HCT116 (cell line): Measurements from ENCODE around the gene TRIM67. TPM values are rescaled to one million over a fixed set of nuclear protein-coding genes. Genes with fewer than 3 reads are reported as not detected.
A peak's percentile ranks its signal among the peaks of the same experiment; 100 is the strongest.

ENCODE experiments used
- ATAC-seq: fragments of 200-7000 bp; cut with Tn5 transposase; 2 replicates; pipeline ENCODE4 v1.9.1; 2020; ENCODE audit warnings: mild to moderate bottlenecking, moderate library complexity
- BruUV-seq: library from RNA; stranded (reverse); fragments of 400-500 nt; replicated peaks from 2 replicates; lab custom pipeline; 2021; lab: Mats Ljungman, UMichigan
- CTCF ChIA-PET: fragments of 300-600 bp; sonication (Branson Sonifier 250); formaldehyde crosslinking; loops from one replicate; lab custom pipeline; 2021; ENCODE audit warnings: antibody characterized with exemption; lab: Charles Lee
- POLR2A ChIA-PET: fragments of 300-600, 350-600 bp; sonication (Branson Sonifier 250); formaldehyde crosslinking; loops from one replicate; lab custom pipeline; 2021; ENCODE audit warnings: antibody characterized with exemption; lab: Charles Lee
- RAD21 ChIA-PET, 2 experiments: fragments of 300-600 bp; sonication (Branson Sonifier 250); formaldehyde crosslinking; loops; one replicate each; lab custom pipeline; 2023; ENCODE audit warnings: low total read pairs in 2 of 2; ENCODE audit not compliant: uncharacterized antibody in 2 of 2, unreplicated experiment in 2 of 2, low non-redundant PET in 1 of 2; lab: Charles Lee
- DNase-seq: peaks from one replicate; pipeline ENCODE4 v3.0.0-alpha.2; 2010; ENCODE audit warnings: low read depth, low spot score
- H2AFZ ChIP-seq: fragments of 200-600 bp; shearing (Covaris generic), sonication (generic); 2 replicates; pipeline ENCODE4 v1.6.1; 2017; ENCODE audit warnings: low read depth, mixed run types, mixed read lengths, antibody characterized with exemption, low read length; ENCODE audit not compliant: poor library complexity, severe bottlenecking
- H3K27ac ChIP-seq: 2 replicates; pipeline ENCODE4 v1.5.1; 2012; ENCODE audit warnings: low read depth, low read length
- H3K27me3 ChIP-seq: fragments of 200-600 bp; sonication (generic); 2 replicates; pipeline ENCODE4 v1.6.1; 2016; ENCODE audit warnings: mixed run types, low read length, mixed read lengths; ENCODE audit not compliant: insufficient read depth
- H3K36me3 ChIP-seq, 2 experiments: fragments of 200-500 bp in 1 of 2; fragments of 200-600 bp in 1 of 2; sonication (Bioruptor generic) in 1 of 2; sonication (generic) in 1 of 2; 2 replicates each; pipeline versions ENCODE4 v1.5.1 to v1.6.1; 2014 to 2016; ENCODE audit warnings: low read length in 2 of 2, inconsistent platforms in 1 of 2, mixed read lengths in 1 of 2, mixed run types in 1 of 2; ENCODE audit not compliant: insufficient read depth in 2 of 2, control insufficient read depth in 1 of 2
- H3K4me1 ChIP-seq, 2 experiments: fragments of 200-600 bp in 1 of 2; sonication (generic) in 1 of 2; 2 replicates each; pipeline versions ENCODE4 v1.5.1 to v1.6.1; 2012 to 2017; ENCODE audit warnings: low read length in 2 of 2, inconsistent platforms in 1 of 2, mild to moderate bottlenecking in 1 of 2, mixed read lengths in 1 of 2, mixed run types in 1 of 2, moderate library complexity in 1 of 2; ENCODE audit not compliant: insufficient read depth in 2 of 2, control insufficient read depth in 1 of 2
- H3K4me2 ChIP-seq: fragments of 200-600 bp; sonication (generic); 2 replicates; pipeline ENCODE4 v1.6.1; 2017; ENCODE audit warnings: mixed run types, low read length, mixed read lengths
- H3K4me3 ChIP-seq, 2 experiments: fragments of 200-600 bp in 1 of 2; sonication (generic) in 1 of 2; replicated peaks in 1 of 2; 2 replicates each; pipeline ENCODE4 v1.5.1; 2011 to 2016; ENCODE audit warnings: low read length in 2 of 2, control low read depth in 1 of 2, low read depth in 1 of 2, mild to moderate bottlenecking in 1 of 2, mixed read lengths in 1 of 2, mixed run types in 1 of 2
- H3K79me2 ChIP-seq: fragments of 200-600 bp; sonication (generic); 2 replicates; pipeline ENCODE4 v1.6.1; 2017; ENCODE audit warnings: mild to moderate bottlenecking, mixed run types, low read length, moderate library complexity, mixed read lengths; ENCODE audit not compliant: insufficient read depth
- H3K9ac ChIP-seq: fragments of 200-600 bp; sonication (generic); 2 replicates; pipeline ENCODE4 v1.6.1; 2016; ENCODE audit warnings: low read length, mixed read lengths
- H3K9me2 ChIP-seq: fragments of 200-600 bp; sonication (generic), shearing (Covaris generic); 2 replicates; pipeline ENCODE4 v1.6.1; 2017; ENCODE audit warnings: mixed run types, mild to moderate bottlenecking, moderate library complexity; ENCODE audit not compliant: insufficient read depth
- H3K9me3 ChIP-seq, 2 experiments: fragments of 200-500 bp in 1 of 2; fragments of 200-600 bp in 1 of 2; sonication (Bioruptor generic) in 1 of 2; sonication (generic) in 1 of 2; 2 replicates each; pipeline ENCODE4 v1.6.1; 2014 to 2017; ENCODE audit warnings: low read length in 2 of 2, mixed read lengths in 2 of 2, inconsistent platforms in 1 of 2, low read depth in 1 of 2, mild to moderate bottlenecking in 1 of 2, mixed run types in 1 of 2, moderate library complexity in 1 of 2; ENCODE audit not compliant: control insufficient read depth in 1 of 2, insufficient read depth in 1 of 2
- H4K20me1 ChIP-seq: fragments of 200-600 bp; sonication (generic), shearing (Covaris generic); 2 replicates; pipeline ENCODE4 v1.6.1; 2017; ENCODE audit warnings: mixed run types, mild to moderate bottlenecking, moderate library complexity; ENCODE audit not compliant: insufficient read depth
- CBX3 ChIP-seq: IDR thresholded peaks from 2 replicates; pipeline ENCODE4 v1.6.1; 2012; ENCODE audit warnings: low read depth
- EGR1 ChIP-seq: IDR thresholded peaks from 2 replicates; pipeline ENCODE4 v1.6.1; 2012; ENCODE audit warnings: low read depth
- EZH2phosphoT487 ChIP-seq: fragments of 200-600 bp; IDR thresholded peaks from 2 replicates; pipeline ENCODE4 v1.6.1; 2018; ENCODE audit warnings: antibody characterized with exemption, borderline replicate concordance
- POLR2AphosphoS5 ChIP-seq: IDR thresholded peaks from 2 replicates; pipeline ENCODE4 v1.6.1; 2011; ENCODE audit warnings: mild to moderate bottlenecking, low read depth, low read length, moderate library complexity
- YY1 ChIP-seq: IDR thresholded peaks from 2 replicates; pipeline ENCODE4 v1.6.1; 2011; ENCODE audit warnings: low read length, low read depth, moderate library complexity, mild to moderate bottlenecking; ENCODE audit not compliant: insufficient replicate concordance; ENCODE audit errors: extremely low read depth
- ZFX ChIP-seq: fragments of 450-650 bp; IDR thresholded peaks from 2 replicates; pipeline ENCODE4 v1.6.1; 2017
- intact Hi-C: fragments of 100-400 bp; cut with micrococcal nuclease; formaldehyde crosslinking; loops from 2 replicates; pipeline ENCODE4 v1.10.0; 2022
- total RNA-seq: library from RNA; stranded (reverse); gene quantifications from one replicate; pipeline ENCODE4 v1.2.1, GENCODE V29; 2021; ENCODE audit not compliant: unreplicated experiment
- TF ChIP-seq, protein P1 (sequence below), 3 experiments: fragments of 200-600 bp in 1 of 3; sonication (generic) in 1 of 3; IDR thresholded peaks in 2 of 3; conservative IDR thresholded peaks in 1 of 3; 2 replicates each; pipeline ENCODE4 v1.5.1; 2012 to 2017; ENCODE audit warnings: low read depth in 2 of 3, low read length in 2 of 3, antibody characterized with exemption in 1 of 3, borderline replicate concordance in 1 of 3, control low read depth in 1 of 3, mild to moderate bottlenecking in 1 of 3, mixed read lengths in 1 of 3, mixed run types in 1 of 3, moderate library complexity in 1 of 3; ENCODE audit not compliant: insufficient read depth in 1 of 3
- TF ChIP-seq, protein P2 (sequence below): IDR thresholded peaks from 2 replicates; pipeline ENCODE4 v1.6.1; 2012
- TF ChIP-seq, protein P3 (sequence below): IDR thresholded peaks from 2 replicates; pipeline ENCODE4 v1.6.1; 2011; ENCODE audit warnings: mild to moderate bottlenecking, low read length, moderate library complexity; ENCODE audit not compliant: insufficient replicate concordance; ENCODE audit errors: extremely low read depth
- TF ChIP-seq, protein P4 (sequence below): IDR thresholded peaks from 2 replicates; pipeline ENCODE4 v1.6.1; 2012; ENCODE audit warnings: low read depth

Gene TRIM67
- total RNA-seq, 1 experiment from 2014 or later: 0.02 TPM

DNA sequence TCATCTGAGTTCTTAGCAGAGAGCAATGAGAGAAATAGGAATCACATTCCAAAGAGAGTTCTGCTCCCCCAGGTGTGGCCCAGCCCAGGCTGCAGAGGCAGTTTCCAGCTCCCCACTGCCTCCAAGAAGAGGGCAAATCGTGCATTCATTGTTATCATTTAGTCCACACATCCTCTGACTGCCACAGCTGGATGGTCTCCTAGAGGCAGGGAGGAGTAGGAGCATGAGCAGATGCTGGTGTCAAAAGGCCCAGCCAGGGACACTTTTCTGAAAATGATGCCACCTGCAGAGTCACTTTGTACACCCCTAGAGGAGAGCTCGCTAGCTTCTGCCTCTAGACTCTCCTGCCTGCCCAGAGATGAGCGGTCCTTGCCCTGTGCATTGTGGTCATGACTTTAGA is 45.6 kb downstream of the TRIM67 start:
- Histone ChIP-seq H3K9me2 (no peaks in the 10 kb centered on the region), H3K9ac (no peak overlapping the region), H3K27ac (no peak overlapping the region), H3K27me3 (peaks cover 13% of the 10 kb centered on the region; the same call in 1 of the 2 replicates), H3K9me3 (no peaks in the 10 kb centered on the region), H3K36me3 (no peaks in the 10 kb centered on the region), H3K4me2 (no peak overlapping the region), H3K4me1 (peaks cover 4 to 9% of the 10 kb centered on the region in 2 experiments; a peak in 2 of 4 replicates), H3K79me2 (no peaks in the 10 kb centered on the region), H2AFZ (no peak overlapping the region), H4K20me1 (no peaks in the 10 kb centered on the region), H3K4me3 (no peak overlapping the region)
- DNase-seq: no peak
- BruUV-seq: no TSS peak
- intact Hi-C loops: no loop called here
- ChIA-PET POLR2A (no interaction called here), CTCF (no interaction called here), RAD21 (interaction anchor here in 1 of 2 experiments (0.7 to 1.0 kb wide), 2 partner anchors 115 to 409 kb away, joined by 3 read pairs; no protein-coding TSS in a partner anchor)
- TF ChIP-seq, protein P1, sequence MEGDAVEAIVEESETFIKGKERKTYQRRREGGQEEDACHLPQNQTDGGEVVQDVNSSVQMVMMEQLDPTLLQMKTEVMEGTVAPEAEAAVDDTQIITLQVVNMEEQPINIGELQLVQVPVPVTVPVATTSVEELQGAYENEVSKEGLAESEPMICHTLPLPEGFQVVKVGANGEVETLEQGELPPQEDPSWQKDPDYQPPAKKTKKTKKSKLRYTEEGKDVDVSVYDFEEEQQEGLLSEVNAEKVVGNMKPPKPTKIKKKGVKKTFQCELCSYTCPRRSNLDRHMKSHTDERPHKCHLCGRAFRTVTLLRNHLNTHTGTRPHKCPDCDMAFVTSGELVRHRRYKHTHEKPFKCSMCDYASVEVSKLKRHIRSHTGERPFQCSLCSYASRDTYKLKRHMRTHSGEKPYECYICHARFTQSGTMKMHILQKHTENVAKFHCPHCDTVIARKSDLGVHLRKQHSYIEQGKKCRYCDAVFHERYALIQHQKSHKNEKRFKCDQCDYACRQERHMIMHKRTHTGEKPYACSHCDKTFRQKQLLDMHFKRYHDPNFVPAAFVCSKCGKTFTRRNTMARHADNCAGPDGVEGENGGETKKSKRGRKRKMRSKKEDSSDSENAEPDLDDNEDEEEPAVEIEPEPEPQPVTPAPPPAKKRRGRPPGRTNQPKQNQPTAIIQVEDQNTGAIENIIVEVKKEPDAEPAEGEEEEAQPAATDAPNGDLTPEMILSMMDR (IDR thresholded peaks at IDR 0.05 in 2 of 3, conservative IDR thresholded peaks at IDR 0.05 in 1 of 3; ENCODE audit: borderline replicate concordance in 1 of 3, insufficient read depth in 1 of 3, low read depth in 2 of 3, low read length in 2 of 3): 0 out of 6 replicates have a peak, but pooled peaks of 1 of the 3 experiments have one; percentile 4
- TF ChIP-seq, protein P2, sequence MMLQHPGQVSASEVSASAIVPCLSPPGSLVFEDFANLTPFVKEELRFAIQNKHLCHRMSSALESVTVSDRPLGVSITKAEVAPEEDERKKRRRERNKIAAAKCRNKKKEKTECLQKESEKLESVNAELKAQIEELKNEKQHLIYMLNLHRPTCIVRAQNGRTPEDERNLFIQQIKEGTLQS: no peak
- no peak for ATAC-seq

DNA sequence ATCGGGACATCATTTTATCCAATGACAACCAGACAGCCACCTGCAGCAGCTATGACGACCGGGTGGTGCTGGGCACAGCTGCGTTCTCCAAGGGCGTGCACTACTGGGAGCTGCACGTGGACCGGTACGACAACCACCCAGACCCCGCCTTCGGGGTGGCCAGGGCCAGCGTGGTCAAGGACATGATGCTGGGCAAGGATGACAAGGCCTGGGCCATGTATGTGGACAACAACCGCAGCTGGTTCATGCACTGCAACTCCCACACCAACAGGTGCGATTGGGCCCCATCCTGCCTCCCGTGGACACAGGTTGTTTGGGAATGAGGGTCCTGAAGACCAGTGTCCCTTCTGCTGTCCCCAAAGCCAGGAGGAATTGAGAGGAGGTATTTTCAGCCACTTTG is 47.1 kb downstream of the TRIM67 start:
- intact Hi-C loops: no loop called here
- Histone ChIP-seq H3K79me2 (no peaks in the 10 kb centered on the region), H4K20me1 (no peaks in the 10 kb centered on the region), H3K9me3 (no peaks in the 10 kb centered on the region), H3K9ac (no peak overlapping the region), H3K27ac (no peak overlapping the region), H3K4me2 (no peak overlapping the region), H3K4me3 (no peak overlapping the region), H2AFZ (no peak overlapping the region), H3K4me1 (peaks cover 4 to 9% of the 10 kb centered on the region in 2 experiments; a peak in 2 of 4 replicates), H3K36me3 (no peaks in the 10 kb centered on the region), H3K9me2 (no peaks in the 10 kb centered on the region), H3K27me3 (peaks cover 8% of the 10 kb centered on the region; the same call in 1 of the 2 replicates)
- DNase-seq (no peak), ATAC-seq (no peak)
- CTCF ChIA-PET: interaction anchor here (1.2 kb wide), 1 partner anchor 289 kb away, joined by 3 read pairs; no protein-coding TSS in a partner anchor
- BruUV-seq: no TSS peak
- POLR2A ChIA-PET: no interaction called here
- RAD21 ChIA-PET: no interaction called here
- TF ChIP-seq EGR1: no peak
- no peak for TF ChIP-seq CBX3
- TF ChIP-seq ZFX: no peak
- TF ChIP-seq, protein P3, sequence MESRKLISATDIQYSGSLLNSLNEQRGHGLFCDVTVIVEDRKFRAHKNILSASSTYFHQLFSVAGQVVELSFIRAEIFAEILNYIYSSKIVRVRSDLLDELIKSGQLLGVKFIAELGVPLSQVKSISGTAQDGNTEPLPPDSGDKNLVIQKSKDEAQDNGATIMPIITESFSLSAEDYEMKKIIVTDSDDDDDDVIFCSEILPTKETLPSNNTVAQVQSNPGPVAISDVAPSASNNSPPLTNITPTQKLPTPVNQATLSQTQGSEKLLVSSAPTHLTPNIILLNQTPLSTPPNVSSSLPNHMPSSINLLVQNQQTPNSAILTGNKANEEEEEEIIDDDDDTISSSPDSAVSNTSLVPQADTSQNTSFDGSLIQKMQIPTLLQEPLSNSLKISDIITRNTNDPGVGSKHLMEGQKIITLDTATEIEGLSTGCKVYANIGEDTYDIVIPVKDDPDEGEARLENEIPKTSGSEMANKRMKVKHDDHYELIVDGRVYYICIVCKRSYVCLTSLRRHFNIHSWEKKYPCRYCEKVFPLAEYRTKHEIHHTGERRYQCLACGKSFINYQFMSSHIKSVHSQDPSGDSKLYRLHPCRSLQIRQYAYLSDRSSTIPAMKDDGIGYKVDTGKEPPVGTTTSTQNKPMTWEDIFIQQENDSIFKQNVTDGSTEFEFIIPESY: no peak
- TF ChIP-seq, protein P4, sequence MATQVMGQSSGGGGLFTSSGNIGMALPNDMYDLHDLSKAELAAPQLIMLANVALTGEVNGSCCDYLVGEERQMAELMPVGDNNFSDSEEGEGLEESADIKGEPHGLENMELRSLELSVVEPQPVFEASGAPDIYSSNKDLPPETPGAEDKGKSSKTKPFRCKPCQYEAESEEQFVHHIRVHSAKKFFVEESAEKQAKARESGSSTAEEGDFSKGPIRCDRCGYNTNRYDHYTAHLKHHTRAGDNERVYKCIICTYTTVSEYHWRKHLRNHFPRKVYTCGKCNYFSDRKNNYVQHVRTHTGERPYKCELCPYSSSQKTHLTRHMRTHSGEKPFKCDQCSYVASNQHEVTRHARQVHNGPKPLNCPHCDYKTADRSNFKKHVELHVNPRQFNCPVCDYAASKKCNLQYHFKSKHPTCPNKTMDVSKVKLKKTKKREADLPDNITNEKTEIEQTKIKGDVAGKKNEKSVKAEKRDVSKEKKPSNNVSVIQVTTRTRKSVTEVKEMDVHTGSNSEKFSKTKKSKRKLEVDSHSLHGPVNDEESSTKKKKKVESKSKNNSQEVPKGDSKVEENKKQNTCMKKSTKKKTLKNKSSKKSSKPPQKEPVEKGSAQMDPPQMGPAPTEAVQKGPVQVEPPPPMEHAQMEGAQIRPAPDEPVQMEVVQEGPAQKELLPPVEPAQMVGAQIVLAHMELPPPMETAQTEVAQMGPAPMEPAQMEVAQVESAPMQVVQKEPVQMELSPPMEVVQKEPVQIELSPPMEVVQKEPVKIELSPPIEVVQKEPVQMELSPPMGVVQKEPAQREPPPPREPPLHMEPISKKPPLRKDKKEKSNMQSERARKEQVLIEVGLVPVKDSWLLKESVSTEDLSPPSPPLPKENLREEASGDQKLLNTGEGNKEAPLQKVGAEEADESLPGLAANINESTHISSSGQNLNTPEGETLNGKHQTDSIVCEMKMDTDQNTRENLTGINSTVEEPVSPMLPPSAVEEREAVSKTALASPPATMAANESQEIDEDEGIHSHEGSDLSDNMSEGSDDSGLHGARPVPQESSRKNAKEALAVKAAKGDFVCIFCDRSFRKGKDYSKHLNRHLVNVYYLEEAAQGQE: no peak
- no peak for TF ChIP-seq EZH2phosphoT487
- no peak for TF ChIP-seq YY1
- no peak for TF ChIP-seq POLR2AphosphoS5
